Activated CD8-positive, alpha-beta T cell treated with anti-CD3 and anti-CD28 coated beads for 36 hours (primary cell): Measurements from ENCODE around the gene MMP21. TPM values are rescaled to one million over a fixed set of nuclear protein-coding genes. Genes with fewer than 3 reads are reported as not detected.
A peak's percentile ranks its signal among the peaks of the same experiment; 100 is the strongest.

Source experiments
- ATAC-seq: fragments of 200-7000 bp; cut with Tn5 transposase; one replicate; pipeline ENCODE4 v1.10.0; 2021; ENCODE audit warnings: mild to moderate bottlenecking, moderate library complexity
- CTCF ChIA-PET: fragments of 350-600 bp; sonication (Branson Sonifier 250); formaldehyde crosslinking; loops from one replicate; lab custom pipeline; 2021; ENCODE audit warnings: antibody characterized with exemption; lab: Charles Lee
- POLR2A ChIA-PET: fragments of 350-600 bp; sonication (Branson Sonifier 250); formaldehyde crosslinking; loops from one replicate; lab custom pipeline; 2021; ENCODE audit warnings: antibody characterized with exemption; lab: Charles Lee
- DNase-seq: peaks from one replicate; pipeline ENCODE4 v3.0.0-alpha.2; 2020
- H3K27ac Mint-ChIP-seq: one replicate; pipeline ENCODE4 v1.8.0; 2021; ENCODE audit warnings: mild to moderate bottlenecking, mixed read lengths
- H3K27me3 Mint-ChIP-seq: one replicate; pipeline ENCODE4 v1.8.0; 2021; ENCODE audit warnings: mixed read lengths
- H3K36me3 Mint-ChIP-seq: one replicate; pipeline ENCODE4 v1.8.0; 2021; ENCODE audit warnings: low read depth, mixed read lengths
- H3K4me1 Mint-ChIP-seq: one replicate; pipeline ENCODE4 v1.8.0; 2021; ENCODE audit warnings: low read depth, mixed read lengths
- H3K4me3 Mint-ChIP-seq: one replicate; pipeline ENCODE4 v1.8.0; 2021; ENCODE audit warnings: mild to moderate bottlenecking, moderate library complexity, mixed read lengths
- H3K9me3 Mint-ChIP-seq: one replicate; pipeline ENCODE4 v1.8.0; 2021; ENCODE audit warnings: mixed read lengths
- CTCF ChIP-seq: fragments of 200-600 bp; IDR thresholded peaks from one replicate; pipeline ENCODE4 v1.8.0; 2022; ENCODE audit warnings: antibody characterized with exemption, mild to moderate bottlenecking
- intact Hi-C: fragments of 100-400 bp; cut with micrococcal nuclease; formaldehyde crosslinking; loops from one replicate; pipeline ENCODE4 v1.10.0; 2022
- total RNA-seq, 2 experiments: library from RNA; stranded (reverse); gene quantifications; one replicate each; pipeline ENCODE4 v1.2.3, GENCODE V29; 2021

MMP21 gene
- total RNA-seq, 2 experiments from 2014 or later = not detected

DNA sequence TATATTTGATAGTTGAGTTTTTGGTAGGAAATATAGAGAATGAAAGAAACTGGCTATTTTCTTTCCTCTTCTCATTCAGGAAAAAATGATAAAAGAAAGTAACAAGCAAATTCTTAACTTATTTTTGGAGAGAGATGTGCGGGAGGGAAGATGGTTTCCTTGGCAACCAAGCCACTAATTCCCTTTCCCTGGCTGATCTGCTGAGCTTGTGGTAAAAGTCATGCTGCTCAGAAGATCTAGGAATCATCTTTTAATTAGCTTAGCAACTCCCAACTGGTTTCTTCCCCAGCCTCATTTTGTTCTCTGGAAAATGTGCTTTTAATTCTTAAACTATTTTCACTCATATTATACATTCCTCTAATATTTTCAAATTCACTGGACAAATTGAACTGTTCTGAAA lies 35.6 kb upstream of the MMP21 start:
- no peaks in the 10 kb centered on the region for H3K27me3 Mint-ChIP-seq
- intact Hi-C loops = no loop called here
- no peak for TF ChIP-seq CTCF
- H3K9me3 Mint-ChIP-seq = no peaks in the 10 kb centered on the region
- ChIA-PET POLR2A (no interaction called here), CTCF (interaction anchor here (1.0 kb wide), 1 partner anchor 10 kb away, joined by 3 read pairs; no protein-coding TSS in a partner anchor)
- H3K4me3 Mint-ChIP-seq = no peak overlapping the region
- no peak overlapping the region for H3K27ac Mint-ChIP-seq
- DNase-seq (no peak), ATAC-seq (no peak)
- H3K4me1 Mint-ChIP-seq = no peaks in the 10 kb centered on the region
- H3K36me3 Mint-ChIP-seq = peaks cover 31% of the 10 kb centered on the region

DNA sequence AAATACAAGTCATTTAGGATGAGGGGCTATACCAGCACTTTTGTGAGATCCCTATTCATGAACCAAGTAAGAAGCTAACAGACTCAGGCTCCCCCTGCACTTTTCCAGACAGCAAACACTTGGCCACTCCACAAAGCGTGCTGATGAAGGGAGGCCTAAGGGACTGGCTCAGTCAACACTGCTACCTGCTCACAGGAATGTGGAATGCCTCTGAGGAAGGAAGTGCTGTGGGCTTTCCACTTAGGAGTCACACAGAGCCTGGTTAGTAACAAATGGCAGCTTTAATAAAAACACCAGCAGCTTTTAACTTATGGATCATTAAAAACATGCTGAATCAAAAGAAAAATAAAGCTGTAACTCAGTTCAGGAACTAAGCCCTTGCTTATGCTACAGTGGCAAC lies 32.4 kb upstream of the MMP21 start:
- no peak for ATAC-seq
- CTCF ChIA-PET = no interaction called here
- Mint-ChIP-seq H3K4me3 (no peak overlapping the region), H3K27ac (no peak overlapping the region), H3K9me3 (no peaks in the 10 kb centered on the region), H3K4me1 (no peaks in the 10 kb centered on the region), H3K36me3 (peaks cover 18% of the 10 kb centered on the region), H3K27me3 (no peaks in the 10 kb centered on the region)
- intact Hi-C loops = no loop called here
- DNase-seq = no peak
- no peak for TF ChIP-seq CTCF
- POLR2A ChIA-PET = no interaction called here

GRCh38 chr10:125802739-125803138 lies 27.1 kb upstream of the MMP21 start:
- H3K27me3 Mint-ChIP-seq = no peaks in the 10 kb centered on the region
- DNase-seq (no peak), ATAC-seq (no peak)
- H3K4me1 Mint-ChIP-seq = peaks cover 4% of the 10 kb centered on the region
- peak overlapping the region; percentile 49 for H3K27ac Mint-ChIP-seq
- no peak overlapping the region for H3K4me3 Mint-ChIP-seq
- peaks cover 2% of the 10 kb centered on the region for H3K36me3 Mint-ChIP-seq
- TF ChIP-seq CTCF = no peak
- POLR2A ChIA-PET = interaction anchor here (1.5 kb wide), 1 partner anchor 15 kb away, joined by 3 read pairs; no protein-coding TSS in a partner anchor
- intact Hi-C loops = no loop called here
- CTCF ChIA-PET = no interaction called here
- H3K9me3 Mint-ChIP-seq = no peaks in the 10 kb centered on the region

GRCh38 chr10:125802131-125802530 lies 26.5 kb upstream of the MMP21 start:
- CTCF ChIA-PET = no interaction called here

DNA sequence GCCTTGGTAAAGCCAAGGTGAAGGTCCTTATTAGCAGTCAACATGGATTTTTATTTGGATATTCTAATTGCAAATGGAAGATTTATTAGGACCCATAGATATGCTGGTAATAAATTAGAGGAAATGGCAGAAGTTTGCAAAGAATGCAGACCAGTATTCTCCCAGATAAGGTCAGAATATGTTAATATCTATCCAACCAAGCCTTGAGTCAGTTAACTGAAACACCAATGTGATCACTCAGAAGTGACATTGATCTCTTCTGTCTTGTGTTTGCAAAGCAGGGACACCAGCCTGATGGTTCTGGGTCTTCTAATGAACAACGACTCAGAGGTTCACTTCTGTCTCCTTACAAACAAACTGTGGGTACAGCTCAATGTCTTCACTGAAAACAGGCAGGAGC lies 26.0 kb upstream of the MMP21 start:
- Mint-ChIP-seq H3K27ac (no peak overlapping the region), H3K36me3 (peaks cover 2% of the 10 kb centered on the region), H3K27me3 (no peaks in the 10 kb centered on the region), H3K4me1 (peaks cover 4% of the 10 kb centered on the region), H3K4me3 (no peak overlapping the region), H3K9me3 (no peaks in the 10 kb centered on the region)
- ChIA-PET CTCF (no interaction called here), POLR2A (interaction anchor here (1.5 kb wide), 1 partner anchor 16 kb away, joined by 3 read pairs; no protein-coding TSS in a partner anchor)
- no peak for ATAC-seq
- DNase-seq = no peak
- intact Hi-C loops = no loop called here
- TF ChIP-seq CTCF = no peak

More at GRCh38 chr10:125802131-125802530, 26.5 kb upstream of the MMP21 start:
- ATAC-seq = no peak
- Mint-ChIP-seq H3K27me3 (no peaks in the 10 kb centered on the region), H3K9me3 (no peaks in the 10 kb centered on the region), H3K27ac (no peak overlapping the region), H3K4me3 (no peak overlapping the region), H3K4me1 (peaks cover 4% of the 10 kb centered on the region), H3K36me3 (peaks cover 2% of the 10 kb centered on the region)
- intact Hi-C loops = no loop called here
- TF ChIP-seq CTCF = no peak
- POLR2A ChIA-PET = interaction anchor here (1.5 kb wide), 1 partner anchor 16 kb away, joined by 3 read pairs; no protein-coding TSS in a partner anchor
- DNase-seq = no peak
